ENCODE data around the gene AAMDC.
"Not testable (repeated sequence)": the region's sequence is repeated elsewhere in the genome, so short reads cannot be mapped to it uniquely, and the experiment has no call there.

DNA sequence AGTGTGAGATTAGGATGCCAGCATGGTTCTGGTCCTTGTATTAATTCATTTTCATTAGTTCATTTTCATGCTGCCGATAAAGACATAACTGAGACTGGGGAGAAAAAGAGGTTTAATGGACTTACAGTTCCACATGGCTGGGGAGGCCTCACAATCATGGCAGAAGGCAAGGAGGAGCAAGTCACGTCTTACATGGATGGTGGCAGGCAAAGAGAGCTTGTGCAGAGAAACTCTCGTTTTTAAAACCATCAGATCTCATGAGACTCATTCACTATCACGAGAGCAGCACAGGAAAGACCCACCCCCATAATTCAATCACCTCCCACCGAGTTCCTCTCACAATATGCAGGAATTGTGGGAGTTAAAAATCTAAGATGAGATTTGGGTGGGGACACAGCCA is 22.8 kb downstream of the AAMDC start:
- TF ChIP-seq CTCF (conservative IDR thresholded peaks at IDR 0.05; ENCODE audit: low read depth, low read length); EZH2 (IDR thresholded peaks at IDR 0.05; ENCODE audit: borderline replicate concordance, low read depth, low read length, poor library complexity, severe bottlenecking): not testable (repeated sequence)
